HepG2 (cell line): Measurements from ENCODE around the gene DUS1L. TPM values are rescaled to one million over a fixed set of nuclear protein-coding genes. Genes with fewer than 3 reads are reported as not detected.

ENCODE experiments used
- ATAC-seq: fragments of 200-7000 bp; cut with Tn5 transposase; 3 replicates; pipeline ENCODE4 v1.9.1; 2020; ENCODE audit warnings: mild to moderate bottlenecking, moderate library complexity
- BruUV-seq: library from RNA; stranded (reverse); fragments of 400-500 nt; replicated peaks from 2 replicates; lab custom pipeline; 2021; lab: Mats Ljungman, UMichigan
- CTCF ChIA-PET: fragments of 300-600 bp; formaldehyde crosslinking; extraction: SDS; loops from one replicate; lab custom pipeline; 2021; ENCODE audit warnings: low total read pairs, inconsistent platforms, low intra/inter-chr PET ratio; lab: Yijun Ruan, JAX
- POLR2A ChIA-PET: fragments of 350-600 bp; sonication (Branson Sonifier 250); formaldehyde crosslinking; loops from one replicate; lab custom pipeline; 2020; ENCODE audit warnings: antibody characterized with exemption, inconsistent platforms; lab: Yijun Ruan, JAX
- DNase-seq: peaks from one replicate; pipeline ENCODE4 v3.0.0-alpha.2; 2015; ENCODE audit warnings: low spot score
- FAIRE-seq: peaks from 3 replicates; lab custom pipeline; 2011; peaks lifted over from hg19 to GRCh38; lab: Jason Lieb, UNC
- H2AFZ ChIP-seq: one replicate; pipeline ENCODE4 v1.6.1; 2011; ENCODE audit warnings: low read length, inconsistent platforms
- H3K27ac ChIP-seq: fragments of 300-600 bp; 3 replicates; pipeline ENCODE4 v1.8.0; 2011; ENCODE audit warnings: mixed run types, mild to moderate bottlenecking, mixed read lengths, low read length, inconsistent platforms; ENCODE audit not compliant: insufficient read depth; ENCODE audit errors: extremely low read length
- H3K27me3 ChIP-seq, 2 experiments: fragments of 200-600 bp in 1 of 2; 2 replicates in 1 of 2; 3 replicates in 1 of 2; pipeline versions ENCODE4 v1.6.0 to v1.8.0; 2011; ENCODE audit warnings: low read length in 2 of 2, mild to moderate bottlenecking in 2 of 2, moderate library complexity in 2 of 2, inconsistent platforms in 1 of 2; ENCODE audit not compliant: insufficient read depth in 2 of 2, control insufficient read depth in 1 of 2
- H3K36me3 ChIP-seq, 2 experiments: fragments of 200-600 bp in 1 of 2; replicated peaks in 1 of 2; 2 replicates in 1 of 2; 3 replicates in 1 of 2; pipeline versions ENCODE4 v1.5.1 to v1.8.0; 2011; ENCODE audit warnings: low read length in 2 of 2, inconsistent platforms in 1 of 2; ENCODE audit not compliant: insufficient read depth in 2 of 2, control insufficient read depth in 1 of 2
- H3K4me1 ChIP-seq: 2 replicates; pipeline ENCODE4 v1.5.1; 2012; ENCODE audit warnings: low read length, inconsistent platforms; ENCODE audit not compliant: insufficient read depth
- H3K4me2 ChIP-seq: 2 replicates; pipeline ENCODE4 v1.6.0; 2011; ENCODE audit warnings: low read depth, low read length, inconsistent platforms
- H3K4me3 ChIP-seq, 3 experiments: fragments of 200-600 bp in 1 of 3; sonication (generic), shearing (Covaris generic) in 1 of 3; replicated peaks in 1 of 3; 2 replicates each; pipeline ENCODE4 v1.5.1; 2011 to 2016; ENCODE audit warnings: low read length in 3 of 3, inconsistent platforms in 2 of 3, low read depth in 2 of 3, mild to moderate bottlenecking in 2 of 3, control low read depth in 1 of 3, mixed read lengths in 1 of 3; ENCODE audit not compliant: insufficient read depth in 1 of 3
- H3K79me2 ChIP-seq: one replicate; pipeline ENCODE4 v1.6.1; 2011; ENCODE audit warnings: low read length, inconsistent platforms; ENCODE audit not compliant: insufficient read depth
- H3K9ac ChIP-seq: 2 replicates; pipeline ENCODE4 v1.6.0; 2011; ENCODE audit warnings: mild to moderate bottlenecking, low read depth, low read length, inconsistent platforms; ENCODE audit not compliant: insufficient read depth
- H3K9me3 ChIP-seq: 2 replicates; pipeline ENCODE4 v1.5.1; 2012; ENCODE audit warnings: mild to moderate bottlenecking, low read length
- H4K20me1 ChIP-seq: 2 replicates; pipeline ENCODE4 v1.6.0; 2011; ENCODE audit warnings: inconsistent platforms, mild to moderate bottlenecking, low read length, moderate library complexity; ENCODE audit not compliant: insufficient read depth
- ATM ChIP-seq: fragments of 450-650 bp; IDR thresholded peaks from 2 replicates; pipeline ENCODE4 v1.7.1; 2017; ENCODE audit warnings: mild to moderate bottlenecking, borderline replicate concordance
- CHD2 ChIP-seq: IDR thresholded peaks from 2 replicates; pipeline ENCODE4 v1.6.1; 2011; ENCODE audit warnings: low read depth, low read length, improper control_type of control experiment
- FOXK1 ChIP-seq: sonication (generic); formaldehyde crosslinking; IDR thresholded peaks from 2 replicates; pipeline ENCODE4 v1.4.0; 2020; ENCODE audit warnings: low read depth, missing genetic modification reagents, borderline replicate concordance
- JUN ChIP-seq: sonication (generic); formaldehyde crosslinking; IDR thresholded peaks from 2 replicates; pipeline ENCODE4 v1.4.0; 2020; ENCODE audit warnings: mild to moderate bottlenecking, missing genetic modification reagents
- SIN3B ChIP-seq: fragments of 150-350 bp; IDR thresholded peaks from 2 replicates; pipeline ENCODE4 v1.6.1; 2014; ENCODE audit warnings: low read length
- SNAI1 ChIP-seq: sonication (generic); formaldehyde crosslinking; IDR thresholded peaks from 2 replicates; pipeline ENCODE4 v1.5.0; 2020; ENCODE audit warnings: mild to moderate bottlenecking, missing genetic modification reagents, borderline replicate concordance
- SP4 ChIP-seq: sonication (generic); formaldehyde crosslinking; IDR thresholded peaks from 2 replicates; pipeline ENCODE4 v1.8.1; 2023; ENCODE audit warnings: mild to moderate bottlenecking, missing genetic modification reagents
- ZNF138 ChIP-seq: sonication (generic); formaldehyde crosslinking; IDR thresholded peaks from 2 replicates; pipeline ENCODE4 v1.5.0; 2020; ENCODE audit warnings: mild to moderate bottlenecking, low read depth, missing genetic modification reagents
- ZNF530 ChIP-seq: sonication (generic); formaldehyde crosslinking; IDR thresholded peaks from 2 replicates; pipeline ENCODE4 v1.5.0; 2020; ENCODE audit warnings: low read depth, mild to moderate bottlenecking, missing genetic modification reagents
- ZNF788 ChIP-seq: sonication (generic); formaldehyde crosslinking; IDR thresholded peaks from 2 replicates; pipeline ENCODE4 v1.5.0; 2020; ENCODE audit warnings: mild to moderate bottlenecking, missing genetic modification reagents, borderline replicate concordance
- ZSCAN30 ChIP-seq: sonication (generic); formaldehyde crosslinking; IDR thresholded peaks from 2 replicates; pipeline ENCODE4 v1.5.0; 2020; ENCODE audit warnings: mild to moderate bottlenecking, missing genetic modification reagents
- whole genome bisulfite sequencing: methylation state at CpG from one replicate; pipeline ENCODE4 v1.1.6; 2017; ENCODE audit warnings: low lambda C conversion rate; 5-methylcytosine and 5-hydroxymethylcytosine counted together
- in situ Hi-C: cut with HindIII; loops from 2 replicates; pipeline ENCODE4 v1.10.0; 2017; ENCODE audit warnings: low pct_unique_long_range_greater_than_20kb; ENCODE audit not compliant: extremely low pct_ligation_motif_present
- intact Hi-C: fragments of 100-400 bp; cut with micrococcal nuclease; formaldehyde crosslinking; loops from one replicate; pipeline ENCODE4 v1.10.0; 2022; ENCODE audit not compliant: unreplicated experiment
- polyA plus RNA-seq, 8 experiments: library from polyadenylated mRNA; depleted of rRNA in 3 of 8; stranded (reverse) in 7 of 8; unstranded in 1 of 8; fragments of >200 nt; fragmentation: Illumina TruSeq in 4 of 8; extraction: Trizol in 4 of 8; gene quantifications; 2 replicates each; pipeline versions ENCODE4 v1.2.1 to v1.2.3, GENCODE V29; 2011 to 2016; ENCODE audit warnings: low read depth in 4 of 8, missing spikeins in 1 of 8, mixed read lengths in 1 of 8; ENCODE audit not compliant: insufficient read depth in 1 of 8
- total RNA-seq, 5 experiments: library from RNA; depleted of rRNA; stranded (reverse); fragments of >200 nt; fragmentation: Illumina TruSeq; extraction: Trizol; gene quantifications; 2 replicates each; pipeline ENCODE4 v1.2.3, GENCODE V29; 2016; ENCODE audit warnings: low read depth in 1 of 5
- TF ChIP-seq, protein P1 (sequence below): sonication (generic); formaldehyde crosslinking; IDR thresholded peaks from 2 replicates; pipeline ENCODE4 v1.8.0; 2022; ENCODE audit warnings: missing genetic modification reagents, mild to moderate bottlenecking, borderline replicate concordance
- TF ChIP-seq, protein P2 (sequence below): sonication (generic); formaldehyde crosslinking; IDR thresholded peaks from 2 replicates; pipeline ENCODE4 v1.9.0; 2021; ENCODE audit warnings: missing genetic modification reagents, mild to moderate bottlenecking, borderline replicate concordance
- TF ChIP-seq, protein P3 (sequence below): sonication (generic); formaldehyde crosslinking; conservative IDR thresholded peaks from 2 replicates; pipeline ENCODE4 v1.4.0; 2020; ENCODE audit warnings: missing genetic modification reagents

DUS1L gene
- total and polyA plus RNA-seq, 2 of the 13 experiments (the other 11 are each of a cell fraction or from before 2014, with no cell fraction given), result 81.0 to 109 TPM

DNA sequence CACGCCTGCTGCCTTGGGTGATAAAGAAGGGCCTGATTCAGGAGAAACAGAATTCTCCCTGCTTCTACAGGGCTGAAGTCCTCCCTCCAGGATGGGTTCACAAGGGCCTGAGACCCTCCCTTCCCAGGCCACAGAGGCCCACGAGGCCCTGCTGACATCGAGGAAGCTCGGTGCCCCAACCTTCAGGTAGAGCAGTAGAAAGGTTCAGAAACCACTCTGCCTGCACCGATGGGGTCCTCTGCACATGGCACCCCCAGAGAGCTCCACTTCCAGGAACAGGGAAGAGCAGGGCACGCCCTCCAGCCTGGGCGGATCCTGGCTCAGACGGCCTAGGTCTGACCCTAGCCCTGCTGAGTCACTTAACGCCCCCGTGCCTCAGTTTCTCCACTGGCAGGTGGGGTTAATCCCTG lies 43.7 kb downstream of the DUS1L start (continued):
- TF ChIP-seq, protein P1, sequence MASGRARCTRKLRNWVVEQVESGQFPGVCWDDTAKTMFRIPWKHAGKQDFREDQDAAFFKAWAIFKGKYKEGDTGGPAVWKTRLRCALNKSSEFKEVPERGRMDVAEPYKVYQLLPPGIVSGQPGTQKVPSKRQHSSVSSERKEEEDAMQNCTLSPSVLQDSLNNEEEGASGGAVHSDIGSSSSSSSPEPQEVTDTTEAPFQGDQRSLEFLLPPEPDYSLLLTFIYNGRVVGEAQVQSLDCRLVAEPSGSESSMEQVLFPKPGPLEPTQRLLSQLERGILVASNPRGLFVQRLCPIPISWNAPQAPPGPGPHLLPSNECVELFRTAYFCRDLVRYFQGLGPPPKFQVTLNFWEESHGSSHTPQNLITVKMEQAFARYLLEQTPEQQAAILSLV (CRISPR knock-in tag), result 0 out of 2 replicates have a peak, but pooled peaks have one; percentile 50
- TF ChIP-seq ZNF788 (CRISPR knock-in tag) (no peak), ZSCAN30 (CRISPR knock-in tag) (0 out of 2 replicates have a peak, but pooled peaks have one; percentile 32), ZNF138 (peak; percentile 54; the same call in 1 of the 2 replicates), ZNF530 (CRISPR knock-in tag) (no peak)
- TF ChIP-seq, all 625 proteins: peak for 44

DNA sequence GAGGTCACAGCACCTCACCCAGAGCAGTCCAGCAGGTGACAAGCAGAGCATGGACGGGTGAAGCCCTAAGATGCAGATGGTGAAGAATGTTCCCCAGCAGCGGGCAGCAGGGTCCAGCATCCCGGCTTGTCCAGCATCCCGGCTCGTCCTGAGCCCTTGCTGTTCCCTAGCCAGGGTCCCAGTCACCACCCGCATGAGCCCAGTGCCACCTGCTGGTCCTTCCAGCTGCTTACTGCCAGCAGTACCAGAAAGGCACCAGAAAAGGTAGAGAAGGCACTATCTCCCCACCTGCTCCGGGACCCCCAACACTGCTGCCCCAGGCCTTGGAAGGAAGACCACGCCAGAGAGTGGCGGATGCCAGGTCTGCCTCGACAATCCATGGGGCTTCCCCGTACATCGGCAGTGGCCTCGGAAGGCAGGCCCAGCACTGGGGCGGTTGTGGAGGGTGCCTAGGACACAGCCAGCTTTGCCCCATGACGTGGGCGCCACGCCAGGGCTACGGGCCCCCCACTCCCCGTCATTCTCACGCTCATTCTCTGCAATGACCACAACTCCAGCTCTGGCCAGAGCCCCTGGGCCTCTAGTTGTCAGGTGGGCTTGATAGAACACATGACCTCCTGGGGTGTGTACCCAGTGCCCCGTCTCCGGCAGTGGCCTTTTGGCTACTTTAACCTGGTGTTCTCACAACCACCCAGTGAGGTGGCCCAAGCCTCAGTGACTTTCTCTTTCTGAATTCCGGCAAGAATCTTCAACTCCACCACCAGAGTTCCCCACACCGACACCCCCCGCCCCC lies 44.3 kb downstream of the DUS1L start:
- BruUV-seq, result no TSS peak
- Histone ChIP-seq H3K9ac (peak overlapping the region; percentile 95), H3K4me2 (peak overlapping the region; percentile 95), H3K27me3 (no peaks in the 10 kb centered on the region; a peak in 1 of 5 replicates), H3K79me2 (peaks cover 41% of the 10 kb centered on the region), H3K4me1 (peaks cover 82% of the 10 kb centered on the region), H2AFZ (no peak overlapping the region), H3K27ac (peak overlapping the region; percentile 78), H3K9me3 (no peaks in the 10 kb centered on the region), H4K20me1 (no peaks in the 10 kb centered on the region; the same call in 1 of the 2 replicates), H3K4me3 (peak overlapping the region; percentile 79 to 90 (median 88)), H3K36me3 (peaks cover 4 to 8% of the 10 kb centered on the region in 2 experiments; a peak in 3 of 5 replicates)
- ATAC-seq, result peak; percentile 41
- DNase-seq, result peak; percentile 86
- intact Hi-C loops (loop anchor here (1.0 to 5.0 kb wide), 5 partner anchors 21 to 154 kb away; no protein-coding TSS in a partner anchor), in situ Hi-C loops (loop anchor here (5.0 kb wide), 1 partner anchor 64 kb away; no protein-coding TSS in a partner anchor)
- peak; percentile 93 for FAIRE-seq
- WGBS, result 3% methylated on average over 13 of the region's 25 CpGs
- ChIA-PET POLR2A (interaction anchor here (1.2 to 14.1 kb wide), 22 partner anchors 14 to 294 kb away, joined by 3 to 470 read pairs (median 9); partner anchors contain the start of genes ASPSCR1, DCXR, FASN and MAFG), CTCF (interaction anchor here (0.9 to 6.8 kb wide), 11 partner anchors 21 to 151 kb away, joined by 3 to 181 read pairs (median 5); partner anchors contain the start of genes ALYREF, ANAPC11 and NOTUM)
- TF ChIP-seq ATM (no peak), JUN (CRISPR knock-in tag) (peak; percentile 65; the same call in 1 of the 2 replicates), FOXK1 (no peak; the same call in 1 of the 2 replicates), SNAI1 (CRISPR knock-in tag) (peak; percentile 49; the same call in 1 of the 2 replicates), CHD2 (0 out of 2 replicates have a peak, but pooled peaks have one; percentile 23), SP4 (0 out of 2 replicates have a peak, but pooled peaks have one; percentile 75), SIN3B (peak; percentile 32; the same call in 1 of the 2 replicates)
- TF ChIP-seq, protein P2, sequence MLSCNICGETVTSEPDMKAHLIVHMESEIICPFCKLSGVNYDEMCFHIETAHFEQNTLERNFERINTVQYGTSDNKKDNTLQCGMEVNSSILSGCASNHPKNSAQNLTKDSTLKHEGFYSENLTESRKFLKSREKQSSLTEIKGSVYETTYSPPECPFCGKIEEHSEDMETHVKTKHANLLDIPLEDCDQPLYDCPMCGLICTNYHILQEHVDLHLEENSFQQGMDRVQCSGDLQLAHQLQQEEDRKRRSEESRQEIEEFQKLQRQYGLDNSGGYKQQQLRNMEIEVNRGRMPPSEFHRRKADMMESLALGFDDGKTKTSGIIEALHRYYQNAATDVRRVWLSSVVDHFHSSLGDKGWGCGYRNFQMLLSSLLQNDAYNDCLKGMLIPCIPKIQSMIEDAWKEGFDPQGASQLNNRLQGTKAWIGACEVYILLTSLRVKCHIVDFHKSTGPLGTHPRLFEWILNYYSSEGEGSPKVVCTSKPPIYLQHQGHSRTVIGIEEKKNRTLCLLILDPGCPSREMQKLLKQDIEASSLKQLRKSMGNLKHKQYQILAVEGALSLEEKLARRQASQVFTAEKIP (CRISPR knock-in tag), result no peak
- TF ChIP-seq, protein P3, sequence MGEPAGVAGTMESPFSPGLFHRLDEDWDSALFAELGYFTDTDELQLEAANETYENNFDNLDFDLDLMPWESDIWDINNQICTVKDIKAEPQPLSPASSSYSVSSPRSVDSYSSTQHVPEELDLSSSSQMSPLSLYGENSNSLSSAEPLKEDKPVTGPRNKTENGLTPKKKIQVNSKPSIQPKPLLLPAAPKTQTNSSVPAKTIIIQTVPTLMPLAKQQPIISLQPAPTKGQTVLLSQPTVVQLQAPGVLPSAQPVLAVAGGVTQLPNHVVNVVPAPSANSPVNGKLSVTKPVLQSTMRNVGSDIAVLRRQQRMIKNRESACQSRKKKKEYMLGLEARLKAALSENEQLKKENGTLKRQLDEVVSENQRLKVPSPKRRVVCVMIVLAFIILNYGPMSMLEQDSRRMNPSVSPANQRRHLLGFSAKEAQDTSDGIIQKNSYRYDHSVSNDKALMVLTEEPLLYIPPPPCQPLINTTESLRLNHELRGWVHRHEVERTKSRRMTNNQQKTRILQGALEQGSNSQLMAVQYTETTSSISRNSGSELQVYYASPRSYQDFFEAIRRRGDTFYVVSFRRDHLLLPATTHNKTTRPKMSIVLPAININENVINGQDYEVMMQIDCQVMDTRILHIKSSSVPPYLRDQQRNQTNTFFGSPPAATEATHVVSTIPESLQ (CRISPR knock-in tag), result no peak
- TF ChIP-seq, protein P1 (CRISPR knock-in tag), result no peak
